HG03196 (cell line): Measurements from ENCODE around the gene ALOX15.
"Not testable (repeated sequence)": the region's sequence is repeated elsewhere in the genome, so short reads cannot be mapped to it uniquely, and the experiment has no call there.

Source experiments
- ATAC-seq: cut with Tn5 transposase; IDR thresholded peaks from one replicate; pipeline ENCODE4 v1.9.1; 2021; ENCODE audit not compliant: unreplicated experiment

Gene ALOX15

GRCh38 chr17:4620531-4621101, 20.9 kb downstream of the ALOX15 start:
- ATAC-seq = no peak

- ATAC-seq = no peak
Observed at GRCh38 chr17:4617590-4618351, 23.7 kb downstream of the ALOX15 start.

- no peak for ATAC-seq
Observed at GRCh38 chr17:4617090-4617489, 24.4 kb downstream of the ALOX15 start.

- ATAC-seq = no peak
Observed at GRCh38 chr17:4616476-4616875, 25.0 kb downstream of the ALOX15 start.

- no peak for ATAC-seq
Observed at GRCh38 chr17:4610656-4611055, 30.8 kb downstream of the ALOX15 start.

GRCh38 chr17:4610162-4610561, 31.3 kb downstream of the ALOX15 start:
- no peak for ATAC-seq

- no peak for ATAC-seq
Observed at GRCh38 chr17:4609761-4610160, 31.7 kb downstream of the ALOX15 start.

- ATAC-seq = no peak
Observed at GRCh38 chr17:4607773-4608187, 33.7 kb downstream of the ALOX15 start.

- ATAC-seq = no peak
Observed at GRCh38 chr17:4607261-4607741, 34.2 kb downstream of the ALOX15 start.

- no peak for ATAC-seq
Observed at GRCh38 chr17:4605826-4606225, 35.7 kb downstream of the ALOX15 start.

- ATAC-seq = not testable (repeated sequence)
Observed at GRCh38 chr17:4604736-4605135, 36.7 kb downstream of the ALOX15 start.

GRCh38 chr17:4604111-4604644, 37.3 kb downstream of the ALOX15 start:
- ATAC-seq = no peak

- ATAC-seq = no peak
Observed at GRCh38 chr17:4602041-4602440, 39.4 kb downstream of the ALOX15 start.

GRCh38 chr17:4601326-4601725, 40.2 kb downstream of the ALOX15 start:
- ATAC-seq = no peak

- no peak for ATAC-seq
Observed at GRCh38 chr17:4600563-4600962, 40.9 kb downstream of the ALOX15 start.

- no peak for ATAC-seq
Observed at GRCh38 chr17:4599505-4600281, 41.8 kb downstream of the ALOX15 start.

GRCh38 chr17:4598776-4599504, 42.5 kb downstream of the ALOX15 start:
- ATAC-seq = no peak

- ATAC-seq = no peak
Observed at GRCh38 chr17:4597975-4598374, 43.5 kb downstream of the ALOX15 start.

GRCh38 chr17:4596636-4597380, 44.7 kb downstream of the ALOX15 start:
- ATAC-seq = no peak

- ATAC-seq = not testable (repeated sequence)
Observed at GRCh38 chr17:4595685-4596342, 45.7 kb downstream of the ALOX15 start.
